ENCODE measurements around the gene PDE4D. TPM values are rescaled to one million over a fixed set of nuclear protein-coding genes. Genes with fewer than 3 reads are reported as not detected.

PDE4D gene
- 11.8 and 27.4 TPM in 2 replicates for total RNA-seq

DNA sequence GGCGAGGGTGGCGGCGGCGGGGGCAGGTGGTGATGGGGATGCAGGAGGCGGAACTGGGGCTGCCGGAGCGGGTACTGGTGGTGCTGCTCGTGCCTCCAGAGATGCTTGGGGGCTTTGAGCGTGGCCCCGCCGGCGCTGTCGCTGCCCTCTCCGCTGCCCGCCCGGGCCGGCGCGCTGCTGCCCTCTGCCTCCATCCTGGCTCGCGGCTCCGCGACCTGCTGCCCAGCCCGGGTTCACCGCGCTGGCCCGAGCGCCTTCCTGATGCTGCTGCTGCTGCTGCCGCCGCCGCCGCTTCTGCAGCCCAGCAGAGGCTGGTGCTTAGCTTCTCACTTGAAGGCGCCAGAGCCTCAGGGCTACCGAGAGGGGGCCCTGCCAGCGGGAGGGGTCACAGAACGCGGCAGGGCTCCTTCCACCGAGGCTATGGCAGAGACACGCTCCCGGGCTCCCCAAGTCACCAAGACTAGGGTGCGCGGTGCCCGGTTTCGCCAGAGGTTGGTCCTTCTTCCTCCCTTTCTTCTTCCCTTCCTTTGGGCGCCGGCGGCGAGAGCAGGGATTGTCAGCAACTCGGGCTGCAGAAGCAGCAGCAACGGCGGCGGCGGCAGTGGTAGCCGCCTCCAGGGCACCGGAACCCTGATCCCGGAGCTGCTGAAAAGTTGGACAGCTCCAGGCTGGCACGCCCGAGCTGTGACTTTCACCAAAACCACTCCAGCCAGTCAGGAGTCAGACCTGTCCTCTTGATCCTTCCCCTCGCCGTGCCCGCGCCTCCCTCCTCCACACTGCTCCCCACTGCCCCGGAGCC, at the start of gene PDE4D:
PDE4D (minus strand) TSS at position 298 of the 799 bp plus-strand sequence.
- DNase-seq (ENCODE audit: extremely low read depth, low read depth, low spot score) = no peak

DNA sequence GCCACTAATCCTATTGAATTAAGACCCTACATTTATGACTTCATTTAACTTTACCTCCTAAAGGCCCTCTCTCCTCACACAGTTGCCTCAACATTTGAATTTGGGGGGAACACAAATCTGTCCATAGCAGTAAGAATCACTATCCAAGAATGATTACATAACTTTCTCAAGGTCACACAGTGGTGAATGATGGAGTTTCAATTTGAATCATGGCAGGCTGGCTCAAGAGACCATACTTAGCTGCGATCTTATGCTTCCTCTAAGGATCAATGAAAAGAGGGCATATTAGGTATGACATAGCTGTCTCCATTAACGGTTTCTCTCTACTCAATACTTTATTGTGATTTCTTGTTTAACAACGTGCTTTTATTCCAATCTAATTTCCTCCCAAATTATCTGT, 44.1 kb upstream of the PDE4D start:
- DNase-seq (ENCODE audit: extremely low read depth, low read depth, low spot score) = no peak

DNA sequence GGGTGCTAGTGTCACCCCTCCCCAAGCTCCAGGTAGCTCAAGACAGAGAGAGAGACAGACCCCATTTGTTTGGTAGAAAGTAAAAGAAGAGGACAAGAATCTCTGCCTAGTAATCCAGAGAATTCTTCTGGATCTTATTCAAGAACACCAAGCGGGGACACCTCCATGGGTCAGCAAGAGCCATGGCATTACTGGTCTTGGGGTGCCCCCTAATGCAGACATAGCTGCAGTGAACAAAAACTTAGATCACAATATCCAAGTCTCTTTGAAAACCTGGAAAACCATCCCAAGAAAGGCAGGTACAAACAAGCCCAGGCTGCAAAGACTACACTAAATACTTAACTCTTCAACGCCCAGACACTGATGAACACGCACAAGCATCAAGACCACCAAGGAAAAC, 29.9 kb upstream of the PDE4D start:
- no peak for DNase-seq (ENCODE audit: extremely low read depth, low read depth, low spot score)

DNA sequence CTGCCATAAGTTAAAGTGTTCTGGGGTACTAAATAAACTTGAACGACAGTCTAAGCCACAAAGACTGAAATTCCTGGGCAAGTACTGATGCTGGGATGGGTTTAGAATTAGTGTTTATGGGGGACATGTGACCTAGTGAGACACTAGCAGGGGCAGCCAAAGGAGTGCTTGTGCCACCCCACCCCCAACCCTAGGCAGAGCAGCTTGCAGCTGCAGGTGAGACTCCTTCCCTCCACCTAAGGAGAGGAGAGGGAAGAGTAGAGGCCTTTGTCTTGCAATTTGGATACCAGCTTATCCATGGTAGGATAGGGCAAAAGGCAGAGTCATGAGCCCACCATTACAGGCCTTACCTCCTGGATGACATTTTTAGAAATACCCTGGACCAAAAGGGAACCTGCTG, 28.7 kb upstream of the PDE4D start:
- no peak for DNase-seq (ENCODE audit: extremely low read depth, low read depth, low spot score)

DNA sequence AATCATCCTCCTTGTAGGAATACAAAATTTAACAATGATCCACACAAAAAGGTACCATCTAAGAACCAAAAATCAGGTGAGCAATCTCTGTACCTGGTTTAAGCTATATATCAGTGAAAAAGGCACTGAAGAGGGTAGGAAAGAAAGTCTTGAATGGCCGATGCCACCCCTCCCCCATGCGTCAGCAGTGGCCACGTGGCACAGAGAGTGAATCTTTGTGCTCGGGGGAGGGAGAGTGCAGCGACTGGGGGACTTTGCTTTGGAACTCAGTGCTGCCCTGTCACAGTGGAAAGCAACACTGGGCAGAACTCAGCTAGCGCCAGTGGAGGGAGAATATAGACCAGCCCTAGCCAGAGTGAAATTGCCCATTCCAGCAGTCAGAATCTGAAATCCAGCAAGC, 28.3 kb upstream of the PDE4D start:
- DNase-seq (ENCODE audit: extremely low read depth, low read depth, low spot score) = no peak

DNA sequence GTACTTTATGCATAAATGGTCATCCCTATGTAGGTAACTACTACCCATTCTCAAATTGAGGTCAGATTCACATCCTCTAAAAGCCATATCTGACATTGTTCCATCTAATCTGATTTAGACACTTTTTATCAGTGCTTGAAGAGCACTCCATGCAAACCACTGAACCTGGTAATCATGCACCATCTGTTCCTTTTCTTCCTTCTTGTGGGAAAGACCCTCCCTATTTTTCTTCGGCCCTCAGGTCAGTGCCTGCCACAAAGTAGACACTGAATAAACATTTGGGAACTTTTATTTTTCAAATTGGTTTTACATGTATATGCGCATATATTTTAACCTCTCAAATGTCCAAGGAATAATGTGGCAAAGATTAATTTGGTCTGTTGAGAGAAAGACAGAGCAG, 26.0 kb upstream of the PDE4D start:
- DNase-seq (ENCODE audit: extremely low read depth, low read depth, low spot score) = no peak

DNA sequence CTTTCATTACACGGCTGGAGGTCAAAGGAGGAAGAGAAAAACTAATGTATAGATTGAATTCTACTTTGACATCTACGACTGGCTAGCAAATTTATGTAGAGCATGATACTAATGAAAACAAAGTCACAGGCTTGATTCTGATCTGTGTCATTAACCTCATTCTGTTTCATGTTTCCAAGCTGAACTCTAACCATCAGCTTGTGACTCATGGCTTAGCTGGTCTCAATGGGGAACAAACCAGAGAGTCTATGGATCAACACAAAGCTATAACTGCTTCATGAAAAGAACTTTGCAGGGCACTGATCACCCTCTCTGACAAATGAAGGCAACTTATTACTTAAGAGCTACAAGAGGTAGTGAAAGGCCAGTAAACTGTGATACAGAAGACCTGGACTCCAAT, 23.6 kb upstream of the PDE4D start:
- no peak for DNase-seq (ENCODE audit: extremely low read depth, low read depth, low spot score)

DNA sequence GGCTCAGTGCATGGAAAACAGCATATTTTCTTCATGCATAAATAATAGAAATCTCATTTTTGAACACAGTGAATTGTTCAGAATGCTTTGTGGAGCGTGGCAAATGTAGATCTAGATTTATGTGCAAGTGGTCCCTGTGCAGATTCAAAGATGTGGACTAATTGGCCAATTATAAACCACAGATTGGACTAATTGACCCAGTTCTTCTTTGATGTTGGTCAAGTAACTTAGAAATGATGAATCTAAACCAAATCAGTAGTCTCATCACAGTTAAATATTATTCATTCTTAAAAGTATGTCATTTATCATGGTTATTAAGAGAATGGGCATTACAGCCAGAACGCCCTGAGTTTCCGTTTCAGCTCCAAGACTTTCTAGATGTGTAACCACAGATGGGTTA, 11.7 kb upstream of the PDE4D start:
- DNase-seq (ENCODE audit: extremely low read depth, low read depth, low spot score) = no peak

DNA sequence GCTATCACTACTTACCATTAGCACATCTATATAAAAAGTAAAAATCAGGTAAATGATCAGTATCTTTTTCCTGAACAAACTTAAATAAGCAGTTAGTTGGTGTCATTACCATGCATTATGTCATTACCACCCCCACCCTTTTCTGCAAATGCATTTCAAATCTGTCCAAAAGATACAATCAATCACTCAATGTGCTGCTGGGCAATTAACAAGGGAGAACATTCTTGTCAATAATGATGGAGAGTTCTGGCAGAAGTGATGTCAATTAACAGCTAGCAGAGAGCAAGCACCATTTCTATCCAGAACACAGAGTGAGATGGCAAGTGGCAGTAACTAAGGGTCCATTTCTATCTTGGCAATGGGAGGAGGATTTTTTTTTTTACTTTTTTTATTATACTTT, 3.5 kb upstream of the PDE4D start:
- DNase-seq (ENCODE audit: extremely low read depth, low read depth, low spot score) = no peak

DNA sequence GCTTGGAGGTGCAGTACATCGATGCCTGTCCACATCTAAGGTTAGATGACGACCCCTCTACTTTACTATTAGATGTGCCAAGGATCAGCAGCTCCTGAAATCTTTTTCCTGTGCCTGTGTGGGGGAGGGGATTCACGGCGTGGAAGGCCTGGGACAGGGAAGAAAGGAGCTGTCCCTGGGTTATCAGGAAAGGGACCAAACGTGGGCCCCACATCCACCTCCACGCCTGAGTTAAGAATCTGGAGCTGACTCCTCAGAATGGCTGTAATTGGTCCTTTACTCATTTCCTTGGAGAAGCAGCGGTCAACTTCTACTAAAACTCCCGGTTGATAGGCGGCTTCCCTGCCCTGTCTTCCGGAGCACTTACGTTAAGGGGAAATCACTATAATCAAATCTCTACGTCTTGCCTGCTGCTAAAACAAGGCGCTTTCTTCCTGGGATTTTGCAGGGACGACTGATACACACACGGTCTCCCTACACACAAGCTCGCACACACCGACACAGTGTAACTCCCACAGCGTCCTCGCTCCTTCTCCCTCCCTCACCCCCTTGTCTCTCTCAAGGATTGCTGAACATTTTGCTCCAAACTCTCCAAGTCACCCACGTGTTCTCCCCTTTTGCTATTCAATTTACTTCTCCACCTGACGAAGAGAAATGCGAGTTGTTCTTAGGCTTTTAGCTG, 1.4 kb downstream of the PDE4D start:
- DNase-seq (ENCODE audit: extremely low read depth, low read depth, low spot score) = no peak

DNA sequence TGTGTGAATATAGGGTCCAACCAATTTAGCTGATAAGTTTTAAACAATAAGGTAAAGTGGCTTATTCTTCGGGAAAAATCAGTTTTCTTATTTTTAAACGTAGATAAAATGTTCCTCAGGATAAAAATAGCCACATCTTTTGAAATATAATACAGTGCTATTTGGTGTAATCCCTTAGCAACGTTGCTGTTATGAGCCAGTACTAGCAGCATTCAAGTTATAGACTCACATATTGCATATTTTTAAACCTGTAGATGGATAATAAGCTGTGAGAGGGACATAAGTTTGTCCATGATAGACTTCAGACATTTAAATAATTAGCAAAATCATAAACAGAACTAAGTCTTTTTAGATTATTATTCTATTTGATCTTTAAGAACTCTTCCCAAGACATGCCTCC, 6.3 kb downstream of the PDE4D start:
- DNase-seq (ENCODE audit: extremely low read depth, low read depth, low spot score) = no peak

DNA sequence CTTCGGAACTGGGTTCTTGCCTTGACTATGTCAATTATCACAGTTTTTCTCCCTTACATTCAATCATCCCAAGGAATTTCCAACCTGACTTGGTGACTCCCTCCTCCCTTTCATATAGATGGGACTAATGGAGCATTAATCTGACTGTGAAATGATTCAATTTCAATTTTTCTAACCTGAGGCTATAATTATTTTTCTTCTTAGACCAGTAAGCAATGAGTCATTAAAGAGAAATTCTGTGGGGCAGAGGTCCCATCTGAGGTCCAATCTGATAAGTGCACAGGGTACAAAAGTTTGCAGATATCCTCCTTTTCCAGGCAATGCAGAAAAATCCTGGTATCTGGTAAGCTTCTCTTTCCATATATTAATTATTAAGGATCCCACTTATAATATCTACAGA, 18.9 kb downstream of the PDE4D start:
- DNase-seq (ENCODE audit: extremely low read depth, low read depth, low spot score) = no peak

DNA sequence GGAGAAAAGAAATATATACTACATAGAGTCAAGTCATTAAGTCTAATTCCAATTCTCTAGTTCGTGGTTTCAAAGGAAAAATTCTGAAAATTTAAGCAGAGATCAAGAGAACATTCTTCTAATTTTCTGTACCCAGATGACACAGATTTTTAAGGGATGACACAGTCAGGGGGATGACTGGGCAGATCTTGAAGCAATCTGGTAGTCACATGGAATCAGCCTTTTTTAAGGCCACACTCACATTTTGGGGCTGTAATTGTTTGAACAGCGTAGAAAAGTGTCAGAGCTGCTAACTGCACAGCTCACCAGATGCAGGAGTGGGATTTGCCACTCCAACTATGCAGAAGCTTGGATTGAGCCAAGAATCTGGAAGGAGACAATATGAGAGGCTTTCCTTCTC, 20.4 kb downstream of the PDE4D start:
- no peak for DNase-seq (ENCODE audit: extremely low read depth, low read depth, low spot score)

DNA sequence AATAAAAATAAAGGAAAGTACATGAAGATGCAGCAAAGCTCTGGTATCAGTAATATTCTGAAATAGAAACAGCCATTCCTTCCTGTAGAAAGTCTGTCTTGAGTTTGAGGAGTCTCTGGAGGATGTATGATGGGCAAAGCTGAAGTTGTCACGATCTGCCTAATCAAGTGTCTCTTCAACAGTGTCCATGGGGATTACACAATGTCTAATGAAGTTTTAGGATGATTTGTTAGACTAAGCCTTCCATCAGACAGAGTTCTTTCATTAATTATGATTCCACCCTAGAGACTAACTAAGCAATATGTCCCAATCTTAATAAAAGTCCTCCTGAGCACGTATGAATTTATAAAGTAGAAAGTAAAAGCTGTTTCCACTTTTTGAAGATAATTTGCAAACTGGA, 26.9 kb downstream of the PDE4D start:
- no peak for DNase-seq (ENCODE audit: extremely low read depth, low read depth, low spot score)

DNA sequence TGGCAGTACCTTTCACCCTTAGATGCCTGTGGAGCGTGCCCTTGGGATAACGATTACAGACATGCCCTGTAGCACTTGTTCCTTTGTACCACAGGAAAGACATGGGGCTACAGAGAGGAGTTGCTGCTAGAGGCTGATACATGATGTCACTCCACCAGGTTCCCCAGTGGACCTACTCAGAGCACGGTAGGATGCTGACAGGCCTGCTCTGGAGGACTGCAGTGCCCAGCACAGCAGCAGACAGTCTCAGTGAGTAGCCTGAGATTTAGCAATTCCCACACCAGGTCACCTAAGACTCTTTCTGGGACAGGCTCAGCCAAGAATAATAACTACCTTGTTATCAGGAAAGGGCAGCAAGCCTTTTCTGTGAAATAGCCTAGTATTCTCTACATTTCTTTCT, 28.8 kb downstream of the PDE4D start:
- DNase-seq (ENCODE audit: extremely low read depth, low read depth, low spot score) = no peak

DNA sequence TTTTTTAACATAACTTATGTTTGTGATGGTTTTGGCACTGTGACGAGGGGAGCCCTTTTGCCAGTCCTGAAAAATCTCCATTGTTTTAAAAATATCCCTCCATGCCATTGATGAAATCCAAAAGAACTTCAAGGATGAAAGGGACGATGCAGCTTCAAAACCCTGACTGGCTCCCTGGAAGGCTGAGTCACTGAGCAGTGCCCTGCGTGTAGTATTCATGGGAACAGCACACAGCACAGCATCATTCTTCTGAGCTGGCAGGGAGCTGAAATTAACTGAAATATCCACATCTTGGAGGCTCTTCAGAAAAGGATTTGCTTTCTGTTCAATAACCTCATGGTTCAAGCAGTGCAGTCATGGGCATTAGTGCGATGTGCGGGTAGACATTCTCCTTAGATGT, 29.7 kb downstream of the PDE4D start:
- DNase-seq (ENCODE audit: extremely low read depth, low read depth, low spot score) = no peak

DNA sequence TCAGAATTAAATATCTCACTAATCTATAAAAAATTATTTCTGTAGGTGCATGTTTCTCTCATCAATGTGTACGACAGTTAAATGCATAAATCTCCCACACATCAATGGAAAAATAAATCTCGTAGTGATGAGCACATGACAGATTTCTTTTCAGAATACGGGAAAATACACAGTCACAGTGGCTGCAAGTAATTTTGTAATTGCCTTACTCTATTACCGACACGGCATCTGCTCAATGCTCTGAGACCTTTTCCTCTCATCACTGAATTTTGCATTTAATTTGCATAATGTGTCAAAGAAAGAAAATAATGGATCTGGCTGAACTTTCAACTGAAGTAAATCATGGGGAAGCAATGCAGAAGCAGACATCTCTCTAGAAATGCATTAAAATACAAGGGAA, 37.2 kb downstream of the PDE4D start:
- DNase-seq (ENCODE audit: extremely low read depth, low read depth, low spot score) = no peak

DNA sequence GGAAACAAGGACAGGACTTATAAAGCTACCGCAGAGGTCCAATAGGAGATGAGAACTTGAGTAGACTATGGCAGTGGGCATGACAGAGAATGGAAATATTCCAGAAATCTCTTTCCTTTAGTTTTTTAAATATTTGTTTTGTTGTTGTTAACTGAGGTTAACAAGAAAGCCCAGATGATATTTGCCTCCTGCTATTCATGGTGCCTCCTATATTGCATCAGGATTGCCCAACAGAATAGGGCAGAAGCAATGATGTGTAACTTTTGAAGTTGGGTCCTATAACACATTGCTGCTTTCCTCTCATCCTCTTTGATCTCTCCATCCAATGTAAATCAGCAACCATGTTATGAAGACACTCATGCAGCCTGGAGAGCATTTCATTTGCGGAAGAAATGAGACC, 42.8 kb downstream of the PDE4D start:
- DNase-seq (ENCODE audit: extremely low read depth, low read depth, low spot score) = no peak

DNA sequence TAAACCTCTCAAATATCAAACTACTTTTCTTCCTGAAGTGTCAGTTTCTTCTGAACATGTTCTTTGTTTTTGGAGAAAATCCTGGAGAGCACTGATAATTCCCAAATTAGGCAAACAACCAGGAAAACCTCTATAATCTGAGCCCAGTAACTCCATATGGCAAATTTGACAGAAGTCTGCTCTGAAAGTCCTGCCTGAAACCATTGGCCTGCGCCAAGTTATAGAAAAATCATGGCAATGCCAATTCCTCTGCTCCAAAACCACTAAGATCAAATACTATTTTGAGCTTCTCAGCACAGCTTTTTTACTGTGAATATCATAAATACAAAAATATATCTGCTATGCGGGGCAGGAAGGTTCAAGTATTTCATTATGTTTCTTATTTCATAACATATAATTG, 45.9 kb downstream of the PDE4D start:
- no peak for DNase-seq (ENCODE audit: extremely low read depth, low read depth, low spot score)

DNA sequence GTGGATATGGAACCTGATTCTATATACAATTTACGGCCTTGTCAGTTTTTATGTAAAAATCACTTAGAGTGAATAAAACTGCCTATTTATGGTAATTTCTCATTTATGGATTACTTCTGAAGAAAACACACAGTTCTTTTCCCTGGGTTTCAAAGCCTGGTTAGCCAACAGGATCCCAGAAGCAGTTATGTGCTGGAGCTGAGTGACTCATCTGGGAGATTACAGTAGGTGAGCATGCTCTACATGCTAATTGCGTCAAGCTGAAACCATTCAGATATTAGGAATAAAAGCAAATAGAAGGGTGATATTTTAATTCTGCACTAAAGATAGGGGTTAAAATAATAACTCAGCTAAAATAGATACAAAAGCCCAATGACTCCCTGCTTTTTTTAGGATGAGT, 47.8 kb downstream of the PDE4D start:
- no peak for DNase-seq (ENCODE audit: extremely low read depth, low read depth, low spot score)

DNA sequence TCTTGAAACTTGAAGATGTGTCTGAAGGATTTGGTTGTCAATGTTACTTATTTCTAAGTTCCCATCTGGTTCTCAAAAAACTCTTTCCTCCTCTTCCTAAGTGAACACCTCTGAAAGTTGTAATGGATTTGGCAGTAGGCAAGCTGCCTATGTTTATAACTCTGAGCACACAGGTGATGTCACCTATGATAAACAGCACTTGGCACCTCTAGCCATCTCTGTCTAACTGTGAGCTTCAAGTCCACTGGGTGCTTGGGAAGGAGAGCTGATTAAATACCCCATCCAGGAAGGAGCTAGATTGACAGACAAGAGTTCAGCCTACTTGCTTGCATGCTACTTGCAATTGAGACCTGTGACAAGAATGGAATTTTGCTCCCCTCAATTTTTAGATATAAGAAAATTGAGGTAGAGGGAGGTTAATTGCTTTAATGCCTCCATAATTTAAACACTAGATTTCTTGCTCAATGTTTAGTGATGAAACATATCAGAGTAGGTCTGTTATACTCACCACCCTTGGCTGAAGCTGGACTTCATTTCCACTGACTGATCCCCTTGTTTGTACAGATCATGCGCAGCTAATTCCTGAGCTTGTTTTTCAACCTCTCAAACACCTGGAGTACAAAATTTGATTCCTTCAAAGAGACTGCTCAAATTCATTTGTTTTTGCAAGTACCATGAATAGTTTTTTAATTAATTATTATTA, 49.9 kb downstream of the PDE4D start:
- no peak for DNase-seq (ENCODE audit: extremely low read depth, low read depth, low spot score)

DNA sequence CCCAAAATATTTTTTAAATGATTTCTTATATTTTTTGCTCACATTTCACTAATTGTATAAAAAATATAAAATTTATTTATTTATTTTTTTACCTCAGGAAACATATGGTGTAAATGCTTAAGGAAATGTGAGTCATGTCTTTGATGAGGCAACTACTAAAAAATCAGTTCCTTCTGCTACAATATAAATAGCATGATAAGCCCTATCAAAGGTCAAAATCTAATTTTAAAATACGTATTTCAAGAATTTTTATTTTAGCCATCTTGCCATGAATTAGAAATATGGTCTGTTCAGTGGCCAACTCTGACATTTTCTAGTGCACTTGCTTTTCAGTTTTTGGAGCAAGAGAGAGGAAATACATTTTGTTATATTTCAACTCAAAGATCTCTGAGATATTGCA, 50.5 kb downstream of the PDE4D start:
- peak; percentile 33 for DNase-seq (ENCODE audit: extremely low read depth, low read depth, low spot score)
